K562 (cell line): ENCODE results near the gene PUM1.
"Not testable (repeated sequence)": the region's sequence is repeated elsewhere in the genome, so short reads cannot be mapped to it uniquely, and the experiment has no call there.

Source experiments
- BRCA1 ChIP-seq, 2 experiments: fragments of 450-650 bp in 1 of 2; sonication (generic) in 1 of 2; formaldehyde crosslinking in 1 of 2; IDR thresholded peaks; 2 replicates each; pipeline versions ENCODE4 v1.5.0 to v1.6.1; 2017 to 2020; ENCODE audit warnings: mild to moderate bottlenecking in 1 of 2, missing genetic modification reagents in 1 of 2
- ETV6 ChIP-seq, 3 experiments: fragments of 150-350 bp in 1 of 3; sonication (generic) in 1 of 3; formaldehyde crosslinking in 1 of 3; IDR thresholded peaks; 2 replicates each; pipeline versions ENCODE4 v1.6.1 to v1.8.0; 2014 to 2022; ENCODE audit warnings: borderline replicate concordance in 2 of 3, low read depth in 2 of 3, antibody characterized with exemption in 1 of 3, low read length in 1 of 3, mild to moderate bottlenecking in 1 of 3, missing genetic modification reagents in 1 of 3
- PHF21A ChIP-seq: fragments of 450-650 bp; IDR thresholded peaks from 2 replicates; pipeline ENCODE4 v1.6.1; 2017; ENCODE audit warnings: low read depth, borderline replicate concordance
- RNF2 ChIP-seq: sonication (generic); IDR thresholded peaks from 2 replicates; pipeline ENCODE4 v1.6.1; 2016
- ZNF12 ChIP-seq: sonication (generic); formaldehyde crosslinking; IDR thresholded peaks from 2 replicates; pipeline ENCODE4 v1.4.0; 2020; ENCODE audit warnings: mild to moderate bottlenecking, missing genetic modification reagents
- ZNF224 ChIP-seq: sonication (generic); formaldehyde crosslinking; IDR thresholded peaks from 2 replicates; pipeline ENCODE4 v1.8.0; 2022; ENCODE audit warnings: mild to moderate bottlenecking, missing genetic modification reagents

DNA sequence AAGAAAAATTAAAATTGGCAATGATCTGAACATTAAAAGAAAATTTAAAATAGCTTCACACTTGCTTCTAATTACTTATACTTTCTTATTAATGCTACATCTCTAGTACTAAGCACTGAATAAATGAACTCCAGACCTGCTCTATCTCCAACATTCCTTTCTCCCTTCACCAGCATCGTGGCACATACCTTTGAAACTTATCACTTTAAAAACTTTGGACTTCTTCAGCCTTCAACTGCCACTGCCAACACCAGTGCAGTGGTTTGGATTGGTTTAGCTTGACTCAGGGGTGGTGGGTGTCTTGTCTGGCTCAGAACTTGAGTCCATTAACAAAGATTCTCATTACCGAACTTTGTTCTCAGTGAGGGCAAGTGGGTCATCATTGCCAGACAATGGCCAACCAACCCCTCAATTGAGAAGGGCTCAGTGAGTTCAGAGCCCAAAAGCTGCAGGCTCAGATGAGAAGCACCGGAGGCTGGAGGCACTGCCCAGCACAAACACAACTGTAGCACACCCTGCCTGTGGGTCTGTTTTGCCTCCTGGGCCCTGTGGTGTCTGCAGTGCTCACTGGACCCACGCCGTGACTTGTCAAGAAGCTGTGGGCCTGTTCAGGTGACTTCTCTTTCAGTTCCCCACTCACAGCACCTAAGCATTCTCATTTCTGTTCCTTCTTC is 116.6 kb downstream of the PUM1 start:
- not testable (repeated sequence) for TF ChIP-seq PHF21A; RNF2; BRCA1 (IDR thresholded peaks at IDR 0.05); BRCA1 (CRISPR knock-in tag; IDR thresholded peaks at IDR 0.05); ETV6 (IDR thresholded peaks at IDR 0.05; ENCODE audit: borderline replicate concordance in 1 of 2, low read depth in 2 of 2, low read length in 1 of 2); ETV6 (CRISPR knock-in tag; IDR thresholded peaks at IDR 0.05; ENCODE audit: borderline replicate concordance); ZNF224 (CRISPR knock-in tag); ZNF12 (CRISPR knock-in tag)
